Measurements from ENCODE around the gene TRAF3IP1.
A peak's percentile ranks its signal among the peaks of the same experiment; 100 is the strongest.

The TRAF3IP1 gene

DNA sequence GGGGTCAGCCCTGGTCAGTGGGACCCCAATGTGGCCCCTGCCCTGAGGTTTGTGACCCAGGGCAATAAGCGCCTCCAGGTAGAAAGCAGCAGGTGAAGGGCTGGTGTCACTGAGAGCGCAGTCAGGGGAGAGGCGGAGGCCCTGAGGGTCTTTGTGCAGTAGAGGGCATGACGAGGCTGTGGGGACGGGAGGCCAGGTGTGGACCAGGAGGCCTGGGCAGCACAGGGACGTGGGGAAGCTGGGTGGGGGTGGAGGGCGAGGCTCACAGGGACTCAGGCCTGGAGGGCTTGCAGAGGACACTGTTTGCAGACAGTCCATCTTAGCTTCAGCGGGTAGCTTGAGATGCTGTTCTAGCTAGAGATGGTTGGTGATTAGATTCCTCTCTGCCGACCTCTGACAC lies 32.0 kb downstream of the TRAF3IP1 start:
- ChIA-PET POLR2A (no interaction called here), CTCF (interaction anchor here (0.8 to 1.4 kb wide), 4 partner anchors 9 to 755 kb away, joined by 3 to 5 read pairs (median 3); no protein-coding TSS in a partner anchor)
- no peak overlapping the region for H3K4me3 ChIP-seq (ENCODE audit: low read depth, low read length)
- DNase-seq (ENCODE audit: low read depth, low spot score), result no peak
- TF ChIP-seq CTCF (IDR thresholded peaks at IDR 0.05; ENCODE audit: insufficient read depth, low read length, missing control alignments), result no peak

DNA sequence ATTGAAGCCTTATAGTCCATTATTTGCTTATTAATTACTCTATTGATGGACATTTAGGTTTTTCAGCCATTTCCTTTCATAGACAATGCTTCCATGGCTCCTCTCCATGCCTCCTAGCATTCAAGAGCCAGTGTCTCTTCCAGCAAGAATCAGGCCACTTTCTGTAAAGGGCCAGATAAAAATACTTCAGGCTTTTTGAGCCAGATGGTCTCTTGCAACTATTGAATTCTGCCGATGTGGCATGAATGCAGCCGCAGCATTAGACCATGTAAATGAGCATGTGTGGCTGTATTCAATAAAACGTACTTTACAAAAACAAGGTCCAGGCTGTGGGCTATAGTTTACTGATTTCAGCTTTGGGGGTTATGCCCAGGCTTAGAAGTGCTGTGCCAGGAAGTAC lies 38.5 kb downstream of the TRAF3IP1 start:
- POLR2A ChIA-PET, result no interaction called here
- no peak for DNase-seq (ENCODE audit: low read depth, low spot score)
- TF ChIP-seq CTCF (IDR thresholded peaks at IDR 0.05; ENCODE audit: insufficient read depth, low read length, missing control alignments), result no peak
- CTCF ChIA-PET, result interaction anchor here (1.2 to 3.9 kb wide), 5 partner anchors 10 to 426 kb away, joined by 3 to 47 read pairs (median 20); no protein-coding TSS in a partner anchor
- H3K4me3 ChIP-seq (ENCODE audit: low read depth, low read length), result no peak overlapping the region

DNA sequence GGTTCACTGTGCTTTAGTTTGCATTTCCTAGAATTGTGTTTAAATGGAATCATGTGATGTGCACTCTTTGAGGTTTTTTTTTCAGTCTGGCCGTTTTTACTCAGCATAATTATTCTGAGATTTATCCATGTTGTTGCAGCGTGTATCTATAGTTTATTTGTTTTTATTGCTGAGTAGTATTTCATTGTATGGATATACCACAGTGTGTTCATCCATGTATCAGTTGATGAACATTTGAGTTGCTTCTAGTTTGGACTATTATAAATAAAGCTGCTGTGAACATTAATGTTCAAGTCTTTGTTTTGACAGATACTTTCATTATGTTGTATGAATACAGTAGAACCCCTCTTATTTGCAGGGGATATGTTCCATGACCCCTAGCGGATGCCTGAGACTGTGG lies 39.1 kb downstream of the TRAF3IP1 start:
- CTCF ChIA-PET, result no interaction called here
- no peak for TF ChIP-seq CTCF (IDR thresholded peaks at IDR 0.05; ENCODE audit: insufficient read depth, low read length, missing control alignments)
- POLR2A ChIA-PET, result no interaction called here
- DNase-seq (ENCODE audit: low read depth, low spot score), result no peak
- H3K4me3 ChIP-seq (ENCODE audit: low read depth, low read length), result no peak overlapping the region

DNA sequence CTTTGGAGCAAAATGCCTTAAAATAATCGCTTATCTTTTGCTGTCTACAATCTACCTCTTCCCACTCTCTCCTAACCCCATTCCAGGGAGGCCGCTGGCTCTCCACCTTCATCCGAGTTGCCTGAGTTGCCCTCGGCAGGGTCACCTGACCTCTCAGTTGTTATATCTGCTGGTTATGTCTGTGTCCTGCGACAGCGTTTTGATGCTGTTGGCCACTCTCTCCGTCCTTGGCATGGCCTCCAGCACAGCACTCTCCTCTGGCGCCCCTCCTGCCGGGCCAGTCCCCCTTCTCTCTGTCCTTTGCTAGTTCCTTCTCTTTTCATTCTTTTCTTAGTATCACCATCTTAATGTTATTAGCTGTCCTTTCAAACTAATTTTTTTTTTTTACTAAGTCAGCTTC lies 41.6 kb downstream of the TRAF3IP1 start:
- no peak for TF ChIP-seq CTCF (IDR thresholded peaks at IDR 0.05; ENCODE audit: insufficient read depth, low read length, missing control alignments)
- no peak for DNase-seq (ENCODE audit: low read depth, low spot score)
- POLR2A ChIA-PET, result no interaction called here
- CTCF ChIA-PET, result interaction anchor here (0.9 to 2.8 kb wide), 2 partner anchors 9 kb away, joined by 3 to 16 read pairs; no protein-coding TSS in a partner anchor
- H3K4me3 ChIP-seq (ENCODE audit: low read depth, low read length), result no peak overlapping the region

GRCh38 chr2:238362626-238363025 lies 42.3 kb downstream of the TRAF3IP1 start:
- no peak overlapping the region for H3K4me3 ChIP-seq (ENCODE audit: low read depth, low read length)
- ChIA-PET CTCF (interaction anchor here (0.9 to 2.8 kb wide), 4 partner anchors 8 to 744 kb away, joined by 3 to 16 read pairs (median 4); no protein-coding TSS in a partner anchor), POLR2A (no interaction called here)
- no peak for DNase-seq (ENCODE audit: low read depth, low spot score)
- TF ChIP-seq CTCF (IDR thresholded peaks at IDR 0.05; ENCODE audit: insufficient read depth, low read length, missing control alignments), result no peak

GRCh38 chr2:238369591-238370040 lies 49.3 kb downstream of the TRAF3IP1 start:
- TF ChIP-seq CTCF (IDR thresholded peaks at IDR 0.05; ENCODE audit: insufficient read depth, low read length, missing control alignments), result no peak
- peak overlapping the region; percentile 6; the same call in 1 of the 2 replicates for H3K4me3 ChIP-seq (ENCODE audit: low read depth, low read length)
- CTCF ChIA-PET, result interaction anchor here (0.7 to 6.9 kb wide), 23 partner anchors 8 to 736 kb away, joined by 3 to 142 read pairs (median 8); no protein-coding TSS in a partner anchor
- POLR2A ChIA-PET, result no interaction called here
- DNase-seq (ENCODE audit: low read depth, low spot score), result no peak
